ENCODE measurements around the gene SYNC. TPM values are rescaled to one million over a fixed set of nuclear protein-coding genes. Genes with fewer than 3 reads are reported as not detected.

Gene SYNC
- total and polyA plus RNA-seq, 9 of the 15 experiments (the other 6 are each of a cell fraction or from before 2014, with no cell fraction given), result 0.49 to 1.1 (median 0.87) TPM

DNA sequence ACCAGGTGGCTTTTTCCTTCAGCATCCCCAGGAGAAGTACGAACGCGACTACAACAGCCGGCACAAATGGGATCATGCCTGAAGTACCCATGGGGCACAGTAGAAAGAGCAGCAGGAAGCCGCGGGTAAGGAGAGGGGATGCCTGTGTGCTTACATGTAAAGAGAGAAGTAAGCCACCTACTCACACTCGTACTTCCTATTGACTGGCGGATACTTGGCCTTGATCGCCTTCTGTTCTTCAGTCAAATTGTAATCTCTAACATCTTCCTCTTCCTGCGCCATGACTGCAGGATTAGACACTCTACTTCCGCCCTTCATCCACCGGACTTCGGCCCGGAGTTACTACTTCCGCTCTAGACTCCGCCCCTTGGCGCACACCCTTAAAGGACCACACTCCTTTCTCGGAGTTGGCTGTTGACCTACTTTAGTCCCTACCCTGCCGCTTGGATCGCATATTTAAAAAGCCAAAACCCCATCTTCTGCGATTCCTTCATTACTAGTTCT lies 52.3 kb downstream of the SYNC start, which contains the start of gene ZBTB8OS (continued):
- TF ChIP-seq, protein P1, sequence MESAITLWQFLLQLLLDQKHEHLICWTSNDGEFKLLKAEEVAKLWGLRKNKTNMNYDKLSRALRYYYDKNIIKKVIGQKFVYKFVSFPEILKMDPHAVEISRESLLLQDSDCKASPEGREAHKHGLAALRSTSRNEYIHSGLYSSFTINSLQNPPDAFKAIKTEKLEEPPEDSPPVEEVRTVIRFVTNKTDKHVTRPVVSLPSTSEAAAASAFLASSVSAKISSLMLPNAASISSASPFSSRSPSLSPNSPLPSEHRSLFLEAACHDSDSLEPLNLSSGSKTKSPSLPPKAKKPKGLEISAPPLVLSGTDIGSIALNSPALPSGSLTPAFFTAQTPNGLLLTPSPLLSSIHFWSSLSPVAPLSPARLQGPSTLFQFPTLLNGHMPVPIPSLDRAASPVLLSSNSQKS (CRISPR knock-in tag; IDR thresholded peaks at IDR 0.05), result no peak
- no peak for TF ChIP-seq MYNN (IDR thresholded peaks at IDR 0.05)
- no peak for TF ChIP-seq MYNN (CRISPR knock-in tag; IDR thresholded peaks at IDR 0.05)
- TF ChIP-seq, protein P2, sequence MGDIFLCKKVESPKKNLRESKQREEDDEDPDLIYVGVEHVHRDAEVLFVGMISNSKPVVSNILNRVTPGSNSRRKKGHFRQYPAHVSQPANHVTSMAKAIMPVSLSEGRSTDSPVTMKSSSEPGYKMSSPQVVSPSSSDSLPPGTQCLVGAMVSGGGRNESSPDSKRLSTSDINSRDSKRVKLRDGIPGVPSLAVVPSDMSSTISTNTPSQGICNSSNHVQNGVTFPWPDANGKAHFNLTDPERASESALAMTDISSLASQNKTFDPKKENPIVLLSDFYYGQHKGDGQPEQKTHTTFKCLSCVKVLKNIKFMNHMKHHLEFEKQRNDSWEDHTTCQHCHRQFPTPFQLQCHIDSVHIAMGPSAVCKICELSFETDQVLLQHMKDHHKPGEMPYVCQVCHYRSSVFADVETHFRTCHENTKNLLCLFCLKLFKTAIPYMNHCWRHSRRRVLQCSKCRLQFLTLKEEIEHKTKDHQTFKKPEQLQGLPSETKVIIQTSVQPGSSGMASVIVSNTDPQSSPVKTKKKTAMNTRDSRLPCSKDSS (IDR thresholded peaks at IDR 0.05; ENCODE audit: low read depth, partially characterized antibody), result no peak
- TF ChIP-seq HNRNPUL1 (IDR thresholded peaks at IDR 0.05; ENCODE audit: low read length), result no peak
- TF ChIP-seq PRPF4 (IDR thresholded peaks at IDR 0.05; ENCODE audit: insufficient read depth, low read depth, low read length, poor library complexity, severe bottlenecking), result no peak
- TF ChIP-seq, protein P3, sequence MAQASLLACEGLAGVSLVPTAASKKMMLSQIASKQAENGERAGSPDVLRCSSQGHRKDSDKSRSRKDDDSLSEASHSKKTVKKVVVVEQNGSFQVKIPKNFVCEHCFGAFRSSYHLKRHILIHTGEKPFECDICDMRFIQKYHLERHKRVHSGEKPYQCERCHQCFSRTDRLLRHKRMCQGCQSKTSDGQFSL (CRISPR knock-in tag; IDR thresholded peaks at IDR 0.05), result no peak
- TF ChIP-seq, protein P3 (tag; IDR thresholded peaks at IDR 0.05), result no peak
- TF ChIP-seq, protein P4, sequence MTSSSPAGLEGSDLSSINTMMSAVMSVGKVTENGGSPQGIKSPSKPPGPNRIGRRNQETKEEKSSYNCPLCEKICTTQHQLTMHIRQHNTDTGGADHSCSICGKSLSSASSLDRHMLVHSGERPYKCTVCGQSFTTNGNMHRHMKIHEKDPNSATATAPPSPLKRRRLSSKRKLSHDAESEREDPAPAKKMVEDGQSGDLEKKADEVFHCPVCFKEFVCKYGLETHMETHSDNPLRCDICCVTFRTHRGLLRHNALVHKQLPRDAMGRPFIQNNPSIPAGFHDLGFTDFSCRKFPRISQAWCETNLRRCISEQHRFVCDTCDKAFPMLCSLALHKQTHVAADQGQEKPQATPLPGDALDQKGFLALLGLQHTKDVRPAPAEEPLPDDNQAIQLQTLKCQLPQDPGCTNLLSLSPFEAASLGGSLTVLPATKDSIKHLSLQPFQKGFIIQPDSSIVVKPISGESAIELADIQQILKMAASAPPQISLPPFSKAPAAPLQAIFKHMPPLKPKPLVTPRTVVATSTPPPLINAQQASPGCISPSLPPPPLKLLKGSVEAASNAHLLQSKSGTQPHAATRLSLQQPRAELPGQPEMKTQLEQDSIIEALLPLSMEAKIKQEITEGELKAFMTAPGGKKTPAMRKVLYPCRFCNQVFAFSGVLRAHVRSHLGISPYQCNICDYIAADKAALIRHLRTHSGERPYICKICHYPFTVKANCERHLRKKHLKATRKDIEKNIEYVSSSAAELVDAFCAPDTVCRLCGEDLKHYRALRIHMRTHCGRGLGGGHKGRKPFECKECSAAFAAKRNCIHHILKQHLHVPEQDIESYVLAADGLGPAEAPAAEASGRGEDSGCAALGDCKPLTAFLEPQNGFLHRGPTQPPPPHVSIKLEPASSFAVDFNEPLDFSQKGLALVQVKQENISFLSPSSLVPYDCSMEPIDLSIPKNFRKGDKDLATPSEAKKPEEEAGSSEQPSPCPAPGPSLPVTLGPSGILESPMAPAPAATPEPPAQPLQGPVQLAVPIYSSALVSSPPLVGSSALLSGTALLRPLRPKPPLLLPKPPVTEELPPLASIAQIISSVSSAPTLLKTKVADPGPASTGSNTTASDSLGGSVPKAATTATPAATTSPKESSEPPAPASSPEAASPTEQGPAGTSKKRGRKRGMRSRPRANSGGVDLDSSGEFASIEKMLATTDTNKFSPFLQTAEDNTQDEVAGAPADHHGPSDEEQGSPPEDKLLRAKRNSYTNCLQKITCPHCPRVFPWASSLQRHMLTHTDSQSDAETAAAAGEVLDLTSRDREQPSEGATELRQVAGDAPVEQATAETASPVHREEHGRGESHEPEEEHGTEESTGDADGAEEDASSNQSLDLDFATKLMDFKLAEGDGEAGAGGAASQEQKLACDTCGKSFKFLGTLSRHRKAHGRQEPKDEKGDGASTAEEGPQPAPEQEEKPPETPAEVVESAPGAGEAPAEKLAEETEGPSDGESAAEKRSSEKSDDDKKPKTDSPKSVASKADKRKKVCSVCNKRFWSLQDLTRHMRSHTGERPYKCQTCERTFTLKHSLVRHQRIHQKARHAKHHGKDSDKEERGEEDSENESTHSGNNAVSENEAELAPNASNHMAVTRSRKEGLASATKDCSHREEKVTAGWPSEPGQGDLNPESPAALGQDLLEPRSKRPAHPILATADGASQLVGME (CRISPR knock-in tag; IDR thresholded peaks at IDR 0.05), result no peak
- TF ChIP-seq, protein P5, sequence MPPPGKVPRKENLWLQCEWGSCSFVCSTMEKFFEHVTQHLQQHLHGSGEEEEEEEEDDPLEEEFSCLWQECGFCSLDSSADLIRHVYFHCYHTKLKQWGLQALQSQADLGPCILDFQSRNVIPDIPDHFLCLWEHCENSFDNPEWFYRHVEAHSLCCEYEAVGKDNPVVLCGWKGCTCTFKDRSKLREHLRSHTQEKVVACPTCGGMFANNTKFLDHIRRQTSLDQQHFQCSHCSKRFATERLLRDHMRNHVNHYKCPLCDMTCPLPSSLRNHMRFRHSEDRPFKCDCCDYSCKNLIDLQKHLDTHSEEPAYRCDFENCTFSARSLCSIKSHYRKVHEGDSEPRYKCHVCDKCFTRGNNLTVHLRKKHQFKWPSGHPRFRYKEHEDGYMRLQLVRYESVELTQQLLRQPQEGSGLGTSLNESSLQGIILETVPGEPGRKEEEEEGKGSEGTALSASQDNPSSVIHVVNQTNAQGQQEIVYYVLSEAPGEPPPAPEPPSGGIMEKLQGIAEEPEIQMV (tag; conservative IDR thresholded peaks at IDR 0.05; ENCODE audit: low read depth), result no peak
- no peak for TF ChIP-seq ZNF175 (CRISPR knock-in tag; IDR thresholded peaks at IDR 0.05; ENCODE audit: low read depth)
- TF ChIP-seq, protein P6, sequence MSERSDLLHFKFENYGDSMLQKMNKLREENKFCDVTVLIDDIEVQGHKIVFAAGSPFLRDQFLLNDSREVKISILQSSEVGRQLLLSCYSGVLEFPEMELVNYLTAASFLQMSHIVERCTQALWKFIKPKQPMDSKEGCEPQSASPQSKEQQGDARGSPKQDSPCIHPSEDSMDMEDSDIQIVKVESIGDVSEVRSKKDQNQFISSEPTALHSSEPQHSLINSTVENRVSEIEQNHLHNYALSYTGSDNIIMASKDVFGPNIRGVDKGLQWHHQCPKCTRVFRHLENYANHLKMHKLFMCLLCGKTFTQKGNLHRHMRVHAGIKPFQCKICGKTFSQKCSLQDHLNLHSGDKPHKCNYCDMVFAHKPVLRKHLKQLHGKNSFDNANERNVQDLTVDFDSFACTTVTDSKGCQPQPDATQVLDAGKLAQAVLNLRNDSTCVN (CRISPR knock-in tag; IDR thresholded peaks at IDR 0.05), result no peak
- no peak for TF ChIP-seq NFIX (CRISPR knock-in tag; IDR thresholded peaks at IDR 0.05; ENCODE audit: low read depth)
- no peak for TF ChIP-seq WHSC1 (IDR thresholded peaks at IDR 0.05; ENCODE audit: low read length)
- no peak for TF ChIP-seq ZC3H11A (IDR thresholded peaks at IDR 0.05; ENCODE audit: low read depth, low read length)
- no peak for TF ChIP-seq PRMT5 (CRISPR knock-in tag; IDR thresholded peaks at IDR 0.05)

Data from K562 (cell line).